ENCODE data around the gene DACT3. TPM values are rescaled to one million over a fixed set of nuclear protein-coding genes. Genes with fewer than 3 reads are reported as not detected.

Gene DACT3
- polyA plus RNA-seq, 1 of the 3 experiments (the other 2 are of a cell fraction): 9.5 TPM

DNA sequence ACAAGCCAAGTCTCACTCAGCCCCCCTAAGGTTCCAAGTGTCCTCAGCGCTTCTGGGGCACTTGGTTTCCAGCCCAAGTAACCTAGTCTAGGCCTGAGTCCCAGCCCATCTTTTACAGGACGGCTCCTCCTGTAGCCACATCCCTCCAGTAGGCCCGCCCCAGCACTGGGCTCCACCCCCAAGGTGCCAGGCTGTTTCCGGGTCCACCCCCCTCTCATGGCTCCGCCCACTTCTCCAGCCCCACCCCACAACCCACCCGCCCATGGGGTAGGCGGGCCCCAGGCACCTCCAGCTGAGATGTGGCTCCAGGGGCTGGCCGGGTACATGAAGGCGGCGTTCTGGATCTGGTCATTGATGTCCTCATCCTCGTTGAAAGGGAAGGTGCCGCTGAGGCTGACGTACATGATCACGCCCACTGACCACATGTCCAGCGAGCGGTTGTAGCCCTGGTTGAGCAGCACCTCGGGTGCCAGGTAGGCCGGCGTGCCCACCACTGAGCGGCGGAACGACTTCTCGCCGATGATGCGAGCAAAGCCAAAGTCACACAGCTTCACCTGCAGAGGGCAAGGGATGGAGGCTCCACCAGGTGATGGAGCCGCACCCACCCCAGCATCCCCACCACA, 17.2 kb upstream of the DACT3 start:
- H4K20me1 ChIP-seq (ENCODE audit: insufficient read depth): no peaks in the 10 kb centered on the region
- H3F3A ChIP-seq (replicated peaks; ENCODE audit: insufficient read depth): no peaks in the 10 kb centered on the region
- no peak overlapping the region for H3K27ac ChIP-seq (ENCODE audit: low read depth in 2 of 2, low read length in 1 of 2)
- CTCF ChIA-PET: interaction anchor here (1.1 to 1.9 kb wide), 3 partner anchors 11 to 19 kb away, joined by 3 to 11 read pairs (median 3); no protein-coding TSS in a partner anchor
- H3K36me3 ChIP-seq (replicated peaks in 1 of 2; ENCODE audit: control insufficient read depth in 1 of 2, insufficient read depth in 2 of 2, low read length in 1 of 2): peaks cover 21 to 32% of the 10 kb centered on the region in 2 experiments
- TF ChIP-seq MXI1 (IDR thresholded peaks at IDR 0.05; ENCODE audit: low read depth, low read length) (no peak), FOSL2 (IDR thresholded peaks at IDR 0.05; ENCODE audit: borderline replicate concordance, low read depth) (no peak), RFX5 (IDR thresholded peaks at IDR 0.05; ENCODE audit: low read length) (no peak), EP300 (IDR thresholded peaks at IDR 0.05; ENCODE audit: borderline replicate concordance in 1 of 2, low read depth in 1 of 2, low read length in 1 of 2) (no peak), RAD21 (IDR thresholded peaks at IDR 0.05; ENCODE audit: low read length) (no peak), GABPA (IDR thresholded peaks at IDR 0.05; ENCODE audit: low read depth) (no peak), YY1 (IDR thresholded peaks at IDR 0.05; ENCODE audit: low read depth) (no peak)
- H3K9me2 ChIP-seq: no peaks in the 10 kb centered on the region
- no peak overlapping the region for H3K9ac ChIP-seq
- DNase-seq: peak; percentile 89
- H2AFZ ChIP-seq (ENCODE audit: low read depth): no peak overlapping the region
- H3K27me3 ChIP-seq (ENCODE audit: insufficient read depth): no peaks in the 10 kb centered on the region
- POLR2A ChIA-PET: no interaction called here
- no peak overlapping the region for H3K4me3 ChIP-seq (ENCODE audit: low read depth in 2 of 2, low read length in 1 of 2)
- no peaks in the 10 kb centered on the region for H3K4me1 ChIP-seq (ENCODE audit: control insufficient read depth in 1 of 2, insufficient read depth in 2 of 2, low read depth in 1 of 2, low read length in 1 of 2)
- no peaks in the 10 kb centered on the region for H3K9me3 ChIP-seq
- H3K79me2 ChIP-seq (ENCODE audit: insufficient read depth): no peaks in the 10 kb centered on the region
- WGBS (ENCODE audit: low lambda C conversion rate): 89% methylated on average over 26 of the region's 26 CpGs
- H3K4me2 ChIP-seq: no peak overlapping the region

DNA sequence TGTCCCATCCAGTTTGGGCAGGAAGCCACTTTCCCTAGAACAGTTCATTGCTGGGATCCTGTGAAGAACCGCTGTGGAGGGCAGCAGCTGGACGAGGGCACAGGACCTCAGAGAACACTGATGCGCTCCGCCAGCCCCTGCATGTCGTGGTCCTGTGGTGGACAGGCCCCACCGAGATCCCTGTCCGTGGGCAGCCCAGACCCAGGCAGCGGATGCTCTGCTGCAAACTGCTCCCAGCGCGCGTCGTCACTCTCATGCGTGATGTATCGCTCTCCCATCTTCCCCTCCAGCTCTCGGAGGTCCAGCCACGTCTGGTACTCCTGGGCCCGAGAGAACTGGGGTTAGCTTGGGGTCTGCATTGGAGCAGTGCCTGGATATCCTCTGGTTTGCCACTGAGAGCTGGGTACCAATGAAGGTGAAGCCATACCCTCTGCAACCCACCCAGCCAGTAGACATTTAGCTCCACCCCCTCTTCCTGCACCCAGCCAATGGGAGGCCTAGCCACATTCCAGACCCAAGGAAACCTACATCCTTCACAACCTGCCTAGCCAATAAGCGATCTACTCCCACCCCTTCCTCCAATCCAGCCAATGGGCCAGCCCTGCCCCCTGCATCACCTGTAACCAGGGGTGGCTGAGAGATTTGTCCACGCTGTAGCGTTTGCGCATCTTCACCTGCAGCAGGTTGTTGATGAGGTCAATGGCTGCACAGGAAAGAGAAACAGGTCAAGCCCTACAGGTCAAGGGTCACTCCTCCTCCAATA, 13.6 kb upstream of the DACT3 start:
- no peaks in the 10 kb centered on the region for H3K27me3 ChIP-seq (ENCODE audit: insufficient read depth)
- no peak overlapping the region for H3K27ac ChIP-seq (ENCODE audit: low read depth in 2 of 2, low read length in 1 of 2)
- no peaks in the 10 kb centered on the region for H3K9me2 ChIP-seq
- H3K36me3 ChIP-seq (replicated peaks in 1 of 2; ENCODE audit: control insufficient read depth in 1 of 2, insufficient read depth in 2 of 2, low read length in 1 of 2): peaks cover 7 to 21% of the 10 kb centered on the region in 2 experiments
- H2AFZ ChIP-seq (ENCODE audit: low read depth): no peak overlapping the region
- H3K79me2 ChIP-seq (ENCODE audit: insufficient read depth): no peaks in the 10 kb centered on the region
- H3K4me3 ChIP-seq (ENCODE audit: low read depth in 2 of 2, low read length in 1 of 2): no peak overlapping the region
- H3F3A ChIP-seq (replicated peaks; ENCODE audit: insufficient read depth): peaks cover 20% of the 10 kb centered on the region
- no peak for TF ChIP-seq FOXM1 (IDR thresholded peaks at IDR 0.05; ENCODE audit: low read depth)
- TF ChIP-seq NRF1 (IDR thresholded peaks at IDR 0.05; ENCODE audit: low read depth, low read length): no peak
- TF ChIP-seq FOXJ3 (CRISPR knock-in tag; IDR thresholded peaks at IDR 0.05): no peak
- TF ChIP-seq, protein P1, sequence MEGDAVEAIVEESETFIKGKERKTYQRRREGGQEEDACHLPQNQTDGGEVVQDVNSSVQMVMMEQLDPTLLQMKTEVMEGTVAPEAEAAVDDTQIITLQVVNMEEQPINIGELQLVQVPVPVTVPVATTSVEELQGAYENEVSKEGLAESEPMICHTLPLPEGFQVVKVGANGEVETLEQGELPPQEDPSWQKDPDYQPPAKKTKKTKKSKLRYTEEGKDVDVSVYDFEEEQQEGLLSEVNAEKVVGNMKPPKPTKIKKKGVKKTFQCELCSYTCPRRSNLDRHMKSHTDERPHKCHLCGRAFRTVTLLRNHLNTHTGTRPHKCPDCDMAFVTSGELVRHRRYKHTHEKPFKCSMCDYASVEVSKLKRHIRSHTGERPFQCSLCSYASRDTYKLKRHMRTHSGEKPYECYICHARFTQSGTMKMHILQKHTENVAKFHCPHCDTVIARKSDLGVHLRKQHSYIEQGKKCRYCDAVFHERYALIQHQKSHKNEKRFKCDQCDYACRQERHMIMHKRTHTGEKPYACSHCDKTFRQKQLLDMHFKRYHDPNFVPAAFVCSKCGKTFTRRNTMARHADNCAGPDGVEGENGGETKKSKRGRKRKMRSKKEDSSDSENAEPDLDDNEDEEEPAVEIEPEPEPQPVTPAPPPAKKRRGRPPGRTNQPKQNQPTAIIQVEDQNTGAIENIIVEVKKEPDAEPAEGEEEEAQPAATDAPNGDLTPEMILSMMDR (IDR thresholded peaks at IDR 0.05): no peak
- peak; percentile 100 for TF ChIP-seq RFX5 (IDR thresholded peaks at IDR 0.05; ENCODE audit: low read length)
- DNase-seq: peak; percentile 79
- no peak overlapping the region for H3K9ac ChIP-seq
- 96% methylated on average over 17 of the region's 21 CpGs for WGBS (ENCODE audit: low lambda C conversion rate)
- ChIA-PET POLR2A (interaction anchor here (1.2 kb wide), 1 partner anchor 54 kb away, joined by 3 read pairs; no protein-coding TSS in a partner anchor), CTCF (interaction anchor here (1.1 to 3.9 kb wide), 5 partner anchors 13 to 61 kb away, joined by 3 to 24 read pairs (median 4); partner anchors contain the start of gene DACT3)
- no peak overlapping the region for H3K4me2 ChIP-seq
- peaks cover 0 to 3% of the 10 kb centered on the region in 2 experiments; a peak in 1 of 4 replicates for H3K4me1 ChIP-seq (ENCODE audit: control insufficient read depth in 1 of 2, insufficient read depth in 2 of 2, low read depth in 1 of 2, low read length in 1 of 2)
- H4K20me1 ChIP-seq (ENCODE audit: insufficient read depth): no peaks in the 10 kb centered on the region
- no peaks in the 10 kb centered on the region for H3K9me3 ChIP-seq

Measured in SK-N-SH (cell line).